ENCODE data around the gene DMD. TPM values are rescaled to one million over a fixed set of nuclear protein-coding genes. Genes with fewer than 3 reads are reported as not detected.

DMD gene
- total and polyA plus RNA-seq, 2 donors (not counting 1 experiment from before 2014, with no cell fraction given) = 2.0 to 51.8 TPM

- Mint-ChIP-seq H3K27me3 (no peaks in the 10 kb centered on the region), H3K9me3 (ENCODE audit: insufficient read depth) (no peaks in the 10 kb centered on the region), H3K27ac (no peak overlapping the region), H3K4me1 (no peaks in the 10 kb centered on the region), H3K4me3 (no peak overlapping the region)
- no peak for TF ChIP-seq EZH2 (IDR thresholded peaks at IDR 0.05; ENCODE audit: borderline replicate concordance, insufficient read depth, low read depth, low read length, poor library complexity, severe bottlenecking)
- TF ChIP-seq CTCF (IDR thresholded peaks at IDR 0.05) = no peak
- DNase-seq = no peak
- H2AFZ ChIP-seq (ENCODE audit: insufficient read depth, low read depth, low read length, poor library complexity, severe bottlenecking) = no peak overlapping the region
- H3K4me2 ChIP-seq (replicated peaks; ENCODE audit: low read depth, low read length, poor library complexity, severe bottlenecking) = no peak overlapping the region
- POLR2A ChIA-PET = no interaction called here
- no peaks in the 10 kb centered on the region for H3K36me3 ChIP-seq (replicated peaks in 1 of 2; ENCODE audit: control extremely low read depth in 1 of 2, control insufficient read depth in 1 of 2, extremely low read depth in 1 of 2, insufficient read depth in 2 of 2, low read length in 1 of 2)
- H4K20me1 ChIP-seq (ENCODE audit: control insufficient read depth, insufficient read depth, low read length, poor library complexity, severe bottlenecking) = no peaks in the 10 kb centered on the region
- H3K27ac ChIP-seq (ENCODE audit: low read length in 2 of 2) = no peak overlapping the region
- H3K4me1 ChIP-seq (ENCODE audit: control insufficient read depth in 2 of 2, insufficient read depth in 2 of 2, low read length in 2 of 2) = no peaks in the 10 kb centered on the region
- intact Hi-C loops (cut with micrococcal nuclease) = no loop called here
- no CpG with 5 or more reads among the region's 4 CpGs for WGBS (ENCODE audit: insufficient coverage)
- no peak overlapping the region for H3K9ac ChIP-seq (ENCODE audit: low read length)
- H3K4me3 ChIP-seq (ENCODE audit: control extremely low read depth in 1 of 5, extremely low read depth in 1 of 5, insufficient read depth in 1 of 5, low read depth in 2 of 5, low read length in 4 of 5) = no peak overlapping the region
- H3K27me3 ChIP-seq (replicated peaks in 1 of 4; ENCODE audit: control extremely low read depth in 1 of 4, control insufficient read depth in 3 of 4, insufficient read depth in 4 of 4, low read length in 3 of 4) = no peaks in the 10 kb centered on the region
- H3K9me3 ChIP-seq (ENCODE audit: control extremely low read depth in 1 of 3, control insufficient read depth in 2 of 3, insufficient read depth in 1 of 3, low read length in 2 of 3) = peaks cover 0 to 5% (median 0%) of the 10 kb centered on the region in 3 donors
- no peaks in the 10 kb centered on the region for H3K79me2 ChIP-seq (ENCODE audit: control insufficient read depth, insufficient read depth, low read length)
- ATAC-seq (ENCODE audit: low read depth) = no peak
- CTCF ChIA-PET = no interaction called here
Measured at GRCh38 chrX:32780109-32780508, 431.2 kb downstream of the DMD start.

GRCh38 chrX:32778965-32779364, 432.4 kb downstream of the DMD start:
- ChIA-PET POLR2A (no interaction called here), CTCF (no interaction called here)
- Mint-ChIP-seq H3K4me1 (no peaks in the 10 kb centered on the region), H3K27ac (no peak overlapping the region), H3K4me3 (no peak overlapping the region), H3K27me3 (no peaks in the 10 kb centered on the region), H3K9me3 (ENCODE audit: insufficient read depth) (no peaks in the 10 kb centered on the region)
- Histone ChIP-seq H3K27ac (ENCODE audit: low read length in 2 of 2) (no peak overlapping the region), H3K4me3 (ENCODE audit: control extremely low read depth in 1 of 5, extremely low read depth in 1 of 5, insufficient read depth in 1 of 5, low read depth in 2 of 5, low read length in 4 of 5) (no peak overlapping the region), H3K36me3 (replicated peaks in 1 of 2; ENCODE audit: control extremely low read depth in 1 of 2, control insufficient read depth in 1 of 2, extremely low read depth in 1 of 2, insufficient read depth in 2 of 2, low read length in 1 of 2) (no peaks in the 10 kb centered on the region), H3K9me3 (ENCODE audit: control extremely low read depth in 1 of 3, control insufficient read depth in 2 of 3, insufficient read depth in 1 of 3, low read length in 2 of 3) (peaks cover 0 to 8% (median 0%) of the 10 kb centered on the region in 3 donors), H3K4me1 (ENCODE audit: control insufficient read depth in 2 of 2, insufficient read depth in 2 of 2, low read length in 2 of 2) (no peaks in the 10 kb centered on the region), H3K9ac (ENCODE audit: low read length) (no peak overlapping the region), H2AFZ (ENCODE audit: insufficient read depth, low read depth, low read length, poor library complexity, severe bottlenecking) (no peak overlapping the region), H3K4me2 (replicated peaks; ENCODE audit: low read depth, low read length, poor library complexity, severe bottlenecking) (no peak overlapping the region), H3K27me3 (replicated peaks in 1 of 4; ENCODE audit: control extremely low read depth in 1 of 4, control insufficient read depth in 3 of 4, insufficient read depth in 4 of 4, low read length in 3 of 4) (no peaks in the 10 kb centered on the region), H4K20me1 (ENCODE audit: control insufficient read depth, insufficient read depth, low read length, poor library complexity, severe bottlenecking) (no peaks in the 10 kb centered on the region), H3K79me2 (ENCODE audit: control insufficient read depth, insufficient read depth, low read length) (no peaks in the 10 kb centered on the region)
- TF ChIP-seq EZH2 (IDR thresholded peaks at IDR 0.05; ENCODE audit: borderline replicate concordance, insufficient read depth, low read depth, low read length, poor library complexity, severe bottlenecking) (no peak), CTCF (IDR thresholded peaks at IDR 0.05) (no peak)
- DNase-seq = no peak
- ATAC-seq (ENCODE audit: low read depth) = no peak
- intact Hi-C loops (cut with micrococcal nuclease) = no loop called here
- WGBS (ENCODE audit: insufficient coverage) = no CpG with 5 or more reads among the region's 4 CpGs
